Esophagus muscularis mucosa (tissue), 4 donors: Measurements from ENCODE around the gene RFX3.

Experiments used
- CTCF ChIP-seq, 3 experiments: fragments of 200-600 bp in 2 of 3; fragments of 450-650 bp in 1 of 3; sonication (generic) in 2 of 3; IDR thresholded peaks; one replicate each; pipeline ENCODE4 v1.5.1; 2017 to 2019; ENCODE audit warnings: antibody characterized with exemption in 3 of 3, mild to moderate bottlenecking in 2 of 3, moderate library complexity in 1 of 3
- EP300 ChIP-seq: sonication (generic); formaldehyde crosslinking; IDR thresholded peaks from one replicate; pipeline ENCODE4 v1.6.1; 2017; ENCODE audit warnings: antibody characterized with exemption
- POLR2AphosphoS5 ChIP-seq, 2 donors: sonication (generic); formaldehyde crosslinking; IDR thresholded peaks; one replicate each; pipeline ENCODE4 v1.6.1; 2017; ENCODE audit warnings: antibody characterized with exemption in 2 of 2

GRCh38 chr9:3386753-3387152, 139.0 kb downstream of the RFX3 start:
- no peak for TF ChIP-seq EP300
- no peak for TF ChIP-seq CTCF (IDR thresholded peaks at IDR 0.05)
- TF ChIP-seq POLR2AphosphoS5 (IDR thresholded peaks at IDR 0.05): no peak
